BLaER1 (cell line): Measurements from ENCODE around the gene OR6X1.
"Not testable (repeated sequence)": the region's sequence is repeated elsewhere in the genome, so short reads cannot be mapped to it uniquely, and the experiment has no call there.

Experiments
- H3K27ac ChIP-seq: shearing (Covaris generic); formaldehyde crosslinking; 2 replicates; pipeline ENCODE4 v1.8.1; 2022
- H3K27me3 ChIP-seq: shearing (Covaris generic); formaldehyde crosslinking; 2 replicates; pipeline ENCODE4 v1.8.1; 2022
- H3K36me3 ChIP-seq: shearing (Covaris generic); formaldehyde crosslinking; 2 replicates; pipeline ENCODE4 v1.8.1; 2022
- H3K4me1 ChIP-seq: shearing (Covaris generic); formaldehyde crosslinking; 2 replicates; pipeline ENCODE4 v1.8.1; 2022
- H3K4me2 ChIP-seq: shearing (Covaris generic); formaldehyde crosslinking; 2 replicates; pipeline ENCODE4 v1.8.1; 2022
- H3K4me3 ChIP-seq: shearing (Covaris generic); formaldehyde crosslinking; 2 replicates; pipeline ENCODE4 v1.8.1; 2022
- H3K9ac ChIP-seq: shearing (Covaris generic); formaldehyde crosslinking; 2 replicates; pipeline ENCODE4 v1.8.1; 2022
- H3K9me3 ChIP-seq: shearing (Covaris generic); formaldehyde crosslinking; 2 replicates; pipeline ENCODE4 v1.8.1; 2022
- H4K20me1 ChIP-seq: shearing (Covaris generic); formaldehyde crosslinking; 2 replicates; pipeline ENCODE4 v1.8.1; 2022
- Cebpa-rat ChIP-seq: shearing (Covaris generic); IDR thresholded peaks from 2 replicates; pipeline ENCODE4 v1.8.1; 2022

The OR6X1 gene

DNA sequence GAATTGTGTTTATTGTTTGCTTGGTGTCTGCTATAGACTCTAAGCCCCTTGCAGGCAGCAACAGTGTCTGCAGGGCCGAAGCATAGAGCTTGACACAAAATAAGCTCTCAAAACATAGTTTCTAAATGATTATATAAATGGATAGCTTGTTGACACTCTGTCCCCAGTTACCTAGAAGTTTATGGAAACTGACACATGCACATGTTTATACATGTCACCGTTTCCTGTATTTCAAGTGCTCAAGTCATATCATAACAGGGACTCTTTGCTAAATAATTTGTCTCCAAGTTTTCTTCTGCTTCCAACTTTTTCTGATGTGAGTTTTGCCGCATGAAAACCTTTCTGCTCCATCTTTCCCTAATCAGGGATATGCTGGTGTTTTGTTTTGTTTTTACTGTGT lies 3.7 kb upstream of the OR6X1 start:
- no peak overlapping the region for H3K9ac ChIP-seq
- H3K27me3 ChIP-seq: no peaks in the 10 kb centered on the region
- H3K27ac ChIP-seq: no peak overlapping the region
- no peak for TF ChIP-seq Cebpa-rat
- H3K4me3 ChIP-seq: no peak overlapping the region
- no peaks in the 10 kb centered on the region for H3K36me3 ChIP-seq
- peaks cover 18% of the 10 kb centered on the region for H3K9me3 ChIP-seq
- no peak overlapping the region for H3K4me2 ChIP-seq
- no peaks in the 10 kb centered on the region for H4K20me1 ChIP-seq
- no peaks in the 10 kb centered on the region for H3K4me1 ChIP-seq

DNA sequence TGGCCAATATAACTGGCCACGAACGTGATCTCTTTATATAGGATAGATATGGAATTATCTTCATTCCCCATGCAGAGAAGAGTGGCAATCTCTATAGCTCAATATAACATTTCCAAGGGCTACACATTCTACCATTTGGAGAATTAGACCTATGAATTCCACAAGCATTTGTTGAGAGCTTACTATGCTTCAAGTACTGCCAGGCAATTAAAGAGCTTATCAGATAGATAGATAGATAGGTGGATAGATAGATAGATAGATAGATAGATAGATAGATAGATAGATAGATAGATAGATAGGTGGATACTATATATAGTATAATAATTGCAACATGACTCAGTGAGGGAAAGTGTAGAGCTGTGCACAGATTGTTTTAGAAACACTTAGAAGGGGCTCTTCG lies 1.5 kb upstream of the OR6X1 start:
- Histone ChIP-seq H3K4me3 (no peak overlapping the region), H3K9me3 (no peaks in the 10 kb centered on the region), H4K20me1 (no peaks in the 10 kb centered on the region), H3K4me1 (no peaks in the 10 kb centered on the region), H3K27ac (no peak overlapping the region), H3K9ac (no peak overlapping the region), H3K27me3 (no peaks in the 10 kb centered on the region), H3K4me2 (no peak overlapping the region), H3K36me3 (no peaks in the 10 kb centered on the region)
- no peak for TF ChIP-seq Cebpa-rat

DNA sequence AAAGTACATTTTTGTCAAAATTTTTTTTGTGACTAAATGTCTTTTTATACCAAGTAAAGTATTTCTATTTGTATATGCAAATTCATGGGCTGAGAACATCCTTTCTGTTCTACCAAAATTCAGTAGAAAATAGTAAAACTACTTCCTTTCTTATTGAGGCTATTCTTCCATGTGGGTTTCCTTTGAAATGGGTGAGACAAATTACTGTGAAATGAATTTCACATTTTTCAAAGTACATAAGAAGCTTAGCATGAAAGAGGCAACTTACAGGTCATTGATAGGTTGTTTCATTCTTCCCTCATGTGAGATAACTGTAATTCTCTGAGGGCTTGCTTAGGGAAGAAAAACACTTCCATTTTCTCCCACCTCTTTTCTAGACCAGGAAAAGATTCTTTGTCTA lies 1.0 kb upstream of the OR6X1 start:
- Histone ChIP-seq H3K36me3 (no peaks in the 10 kb centered on the region), H3K9ac (no peak overlapping the region), H3K27me3 (no peaks in the 10 kb centered on the region), H3K9me3 (no peaks in the 10 kb centered on the region), H3K4me2 (no peak overlapping the region), H3K27ac (no peak overlapping the region), H4K20me1 (no peaks in the 10 kb centered on the region), H3K4me1 (no peaks in the 10 kb centered on the region), H3K4me3 (no peak overlapping the region)
- TF ChIP-seq Cebpa-rat: no peak

DNA sequence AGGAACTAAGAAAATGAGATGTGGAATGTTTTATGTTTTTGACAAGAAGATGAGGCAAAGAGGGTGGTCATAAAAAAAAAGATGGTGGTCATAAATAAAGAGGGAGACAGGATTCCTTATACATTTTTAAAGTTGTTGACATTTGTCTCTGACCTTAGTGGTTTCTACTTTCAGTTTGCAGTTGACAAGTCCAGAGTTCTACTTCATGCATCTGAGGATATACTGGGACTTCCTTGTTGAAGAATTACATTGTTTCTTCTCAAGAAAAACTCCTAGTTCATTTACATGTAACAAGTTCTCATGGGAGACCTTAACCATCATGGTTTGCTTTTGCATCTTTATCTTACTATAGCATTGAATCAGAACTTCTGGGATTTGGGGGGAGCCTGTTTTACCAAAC lies 1.2 kb downstream of the OR6X1 start:
- H3K4me2 ChIP-seq: no peak overlapping the region
- no peak for TF ChIP-seq Cebpa-rat
- H3K36me3 ChIP-seq: no peaks in the 10 kb centered on the region
- no peak overlapping the region for H3K4me3 ChIP-seq
- H4K20me1 ChIP-seq: no peaks in the 10 kb centered on the region
- H3K9ac ChIP-seq: no peak overlapping the region
- H3K4me1 ChIP-seq: no peaks in the 10 kb centered on the region
- no peak overlapping the region for H3K27ac ChIP-seq
- no peaks in the 10 kb centered on the region for H3K27me3 ChIP-seq
- H3K9me3 ChIP-seq: peaks cover 11% of the 10 kb centered on the region; the same call in 1 of the 2 replicates

DNA sequence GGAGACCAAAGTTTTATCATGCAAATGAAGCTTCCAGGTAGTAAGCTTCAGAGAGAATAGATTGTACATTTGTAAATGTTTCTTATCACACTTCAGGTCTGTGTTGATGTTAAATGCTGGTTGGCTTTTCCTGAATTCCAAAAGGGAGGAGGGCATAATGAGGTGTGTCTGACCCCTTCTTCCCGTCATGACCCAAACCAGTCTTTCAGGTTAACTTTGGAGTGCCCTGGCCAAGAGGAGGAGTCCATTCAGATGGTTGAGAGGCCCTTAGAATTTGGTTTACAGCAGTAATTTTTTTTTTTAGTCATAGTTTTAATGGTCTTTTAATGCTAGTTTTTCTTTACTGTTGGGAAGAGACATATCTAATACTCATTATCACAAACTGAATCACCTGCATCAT lies 2.5 kb downstream of the OR6X1 start:
- Histone ChIP-seq H3K4me3 (no peak overlapping the region), H3K4me1 (no peaks in the 10 kb centered on the region), H3K27me3 (no peaks in the 10 kb centered on the region), H3K4me2 (no peak overlapping the region), H3K9ac (no peak overlapping the region), H3K9me3 (peaks cover 12% of the 10 kb centered on the region; the same call in 1 of the 2 replicates), H4K20me1 (no peaks in the 10 kb centered on the region), H3K27ac (no peak overlapping the region), H3K36me3 (no peaks in the 10 kb centered on the region)
- TF ChIP-seq Cebpa-rat: no peak

DNA sequence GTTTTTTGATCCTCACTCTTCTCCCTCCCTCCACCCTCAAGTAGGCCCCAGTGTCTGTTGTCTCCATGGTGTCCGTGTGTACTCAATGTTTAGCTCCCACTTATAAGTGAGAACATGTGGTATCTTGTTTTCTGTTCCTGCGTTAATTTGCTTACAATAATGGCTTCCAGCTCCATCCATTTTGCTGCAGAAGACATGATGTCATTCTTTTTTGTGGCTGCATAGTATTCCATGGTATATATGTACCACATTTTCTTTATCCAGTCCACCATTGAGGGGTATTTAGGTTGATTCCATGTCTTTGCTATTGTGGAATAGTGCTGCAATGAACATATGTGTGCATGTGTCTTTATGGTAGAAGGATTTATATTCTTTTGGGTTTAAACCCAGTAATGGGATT lies 6.0 kb downstream of the OR6X1 start:
- not testable (repeated sequence) for H3K36me3 ChIP-seq, H3K9ac ChIP-seq, H4K20me1 ChIP-seq, H3K4me3 ChIP-seq, H3K27me3 ChIP-seq, H3K4me1 ChIP-seq, H3K4me2 ChIP-seq, H3K27ac ChIP-seq
- peaks cover 12% of the 10 kb centered on the region; the same call in 1 of the 2 replicates for H3K9me3 ChIP-seq

DNA sequence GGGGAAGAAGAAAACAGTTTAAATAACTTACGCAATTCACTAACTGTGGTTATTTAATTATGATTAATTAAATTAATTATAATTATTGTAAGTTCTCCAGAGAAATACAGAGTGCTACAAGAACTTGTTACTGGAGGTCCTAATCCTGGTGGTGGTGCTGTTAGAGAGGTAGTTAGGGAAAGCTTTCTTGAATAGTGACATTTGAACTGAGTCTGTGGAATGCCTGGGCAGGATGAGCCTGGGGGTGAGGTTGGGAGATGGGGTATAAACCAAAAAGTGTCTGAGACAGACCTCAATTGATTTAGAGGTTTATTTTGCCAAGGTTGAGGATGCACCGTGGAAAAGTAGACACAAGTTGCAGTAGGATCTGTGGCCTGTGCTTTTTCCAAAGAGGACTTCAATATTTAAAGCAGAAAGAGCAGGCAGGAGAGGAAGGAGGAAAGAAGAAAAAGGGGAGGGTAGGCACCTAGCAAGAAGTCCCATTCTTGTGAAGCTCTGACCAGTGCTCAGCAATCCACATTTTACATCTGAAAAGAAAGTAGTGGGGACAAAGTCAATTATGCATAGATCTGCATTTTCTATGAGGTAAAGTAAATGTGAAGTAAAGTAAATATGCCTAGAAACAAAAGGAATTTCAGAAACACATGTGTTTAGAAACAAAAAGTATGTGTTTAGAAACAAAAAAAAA lies 8.4 kb downstream of the OR6X1 start:
- Histone ChIP-seq H4K20me1 (no peaks in the 10 kb centered on the region), H3K9ac (no peak overlapping the region), H3K4me1 (peaks cover 8% of the 10 kb centered on the region), H3K4me2 (no peak overlapping the region), H3K36me3 (no peaks in the 10 kb centered on the region), H3K27me3 (no peaks in the 10 kb centered on the region), H3K27ac (no peak overlapping the region), H3K9me3 (peaks cover 12% of the 10 kb centered on the region; the same call in 1 of the 2 replicates), H3K4me3 (no peak overlapping the region)
- no peak for TF ChIP-seq Cebpa-rat

DNA sequence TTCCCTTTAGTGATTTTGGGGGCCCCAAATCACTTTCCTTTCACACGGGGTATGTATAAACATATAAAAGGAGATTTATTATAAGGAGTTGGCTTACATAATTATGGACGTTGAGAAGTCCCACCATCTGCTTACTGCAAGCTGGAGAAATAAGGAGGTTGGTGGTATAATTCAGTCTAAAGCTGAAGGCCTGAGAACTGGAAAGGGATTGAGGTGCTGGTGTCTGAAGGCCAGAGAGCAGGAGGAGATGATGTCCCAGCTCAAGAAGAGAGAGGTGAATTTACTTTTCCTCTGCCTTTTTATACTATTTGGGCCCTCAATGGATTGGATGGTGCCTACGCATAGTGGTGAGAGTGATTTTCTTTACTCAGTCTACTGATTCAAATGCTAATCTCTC lies 11.6 kb downstream of the OR6X1 start:
- no peak for TF ChIP-seq Cebpa-rat
- no peak overlapping the region for H3K9ac ChIP-seq
- H3K27ac ChIP-seq: no peak overlapping the region
- peak overlapping the region; percentile 82 for H3K4me2 ChIP-seq
- peaks cover 20% of the 10 kb centered on the region for H4K20me1 ChIP-seq
- H3K4me1 ChIP-seq: peaks cover 26% of the 10 kb centered on the region
- H3K9me3 ChIP-seq: peaks cover 14% of the 10 kb centered on the region
- no peaks in the 10 kb centered on the region for H3K27me3 ChIP-seq
- peaks cover 22% of the 10 kb centered on the region for H3K36me3 ChIP-seq
- no peak overlapping the region for H3K4me3 ChIP-seq

DNA sequence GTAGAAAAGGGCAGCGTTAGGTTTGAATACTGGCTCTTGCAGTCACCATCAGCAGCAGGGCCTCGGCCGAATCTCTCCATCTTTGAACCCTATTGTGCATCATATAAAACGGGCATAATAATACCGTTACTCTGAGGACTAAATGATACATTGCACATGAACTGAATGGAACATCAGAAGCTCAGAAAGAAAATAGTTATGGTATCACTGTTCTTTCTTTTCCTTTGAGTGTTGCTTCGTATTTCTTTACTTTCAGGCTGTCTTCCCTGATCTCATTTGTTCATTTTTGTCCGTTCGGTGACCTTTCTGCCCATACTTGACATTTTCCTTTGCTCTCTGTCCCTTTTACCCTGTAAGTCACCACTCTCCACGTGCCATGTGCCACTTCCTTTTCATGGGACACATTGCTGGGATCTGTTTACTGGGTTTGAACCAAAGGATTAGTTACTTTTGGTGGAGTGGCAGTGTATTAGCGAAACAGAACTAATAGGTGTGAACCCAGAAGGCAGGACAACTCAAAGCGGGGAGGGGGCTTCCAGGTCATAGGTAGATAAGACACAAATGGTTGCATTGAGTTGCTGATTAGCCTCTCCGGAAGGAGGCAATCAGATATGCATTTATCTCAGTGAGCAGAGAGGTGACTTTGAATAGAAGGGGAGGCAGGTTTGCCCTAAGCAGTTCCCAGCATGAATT lies 12.1 kb downstream of the OR6X1 start:
- Histone ChIP-seq H3K4me2 (peak overlapping the region; percentile 82), H3K36me3 (peaks cover 27% of the 10 kb centered on the region), H3K4me3 (peak overlapping the region; percentile 86), H3K27ac (peak overlapping the region; percentile 89), H3K27me3 (no peaks in the 10 kb centered on the region), H4K20me1 (peaks cover 26% of the 10 kb centered on the region), H3K9me3 (peaks cover 20% of the 10 kb centered on the region), H3K9ac (peak overlapping the region; percentile 83), H3K4me1 (peaks cover 26% of the 10 kb centered on the region)
- no peak for TF ChIP-seq Cebpa-rat

DNA sequence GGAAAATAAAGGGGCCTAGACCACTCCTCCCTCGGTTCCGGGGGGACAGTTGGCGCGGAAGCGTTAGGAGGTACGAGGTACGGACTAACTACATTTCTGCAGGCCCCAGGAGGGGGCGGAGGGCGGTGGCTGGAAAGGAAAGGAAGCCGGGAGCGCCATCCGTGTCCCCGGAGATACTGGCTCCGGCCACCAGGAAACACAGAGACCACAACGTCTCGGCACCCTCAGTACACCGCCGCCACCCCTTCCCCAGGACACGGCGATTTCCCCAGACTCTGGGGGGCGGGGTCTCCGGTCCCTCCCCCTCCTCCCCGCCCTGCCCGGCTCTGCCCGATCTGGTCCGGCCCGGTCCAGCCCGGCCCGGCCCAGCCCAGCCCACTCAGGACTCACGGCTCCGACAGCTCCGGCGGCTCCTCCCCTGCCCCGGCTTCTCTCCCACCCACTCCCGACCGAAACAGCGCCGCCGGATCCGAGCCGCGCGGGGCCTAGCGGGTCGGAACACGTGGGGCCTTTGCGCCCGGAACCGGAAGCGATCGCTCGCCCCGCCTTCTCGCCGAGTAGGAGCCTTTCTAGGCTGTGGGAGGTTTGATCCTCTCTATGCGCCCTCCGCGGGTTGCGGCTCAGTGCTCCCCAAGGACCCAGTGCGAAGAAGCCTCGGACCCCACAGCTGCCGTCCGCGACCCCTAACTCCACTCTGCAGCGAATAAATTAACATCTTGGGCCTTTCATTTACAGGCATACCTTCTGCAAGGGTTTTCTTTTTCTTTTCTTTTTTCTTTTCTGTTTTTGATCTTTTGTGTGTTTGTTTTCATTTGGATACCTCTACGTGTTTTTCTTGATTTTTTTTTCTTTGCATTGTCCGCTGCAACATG lies 12.9 kb downstream of the OR6X1 start, which contains the start of gene ZNF202:
TSS of gene ZNF202 (minus strand) at position 502 of the 872 bp plus-strand sequence. CDS start 10,772 bp downstream, outside the sequence.
- peaks cover 22% of the 10 kb centered on the region for H3K9me3 ChIP-seq
- TF ChIP-seq Cebpa-rat: no peak
- peaks cover 35% of the 10 kb centered on the region for H3K36me3 ChIP-seq
- H3K4me3 ChIP-seq: peak within 1 kb of the TSS; percentile 86
- peak within 1 kb of the TSS; percentile 97 for H3K4me2 ChIP-seq
- H3K9ac ChIP-seq: peak within 1 kb of the TSS; percentile 83
- H3K27ac ChIP-seq: peak within 1 kb of the TSS; percentile 89
- peaks cover 26% of the 10 kb centered on the region for H3K4me1 ChIP-seq
- H3K27me3 ChIP-seq: no peaks in the 10 kb centered on the region
- peaks cover 34% of the 10 kb centered on the region for H4K20me1 ChIP-seq
